Ramos (cell line): ENCODE measurements around the gene MAGEA9.
"Not testable (repeated sequence)": the region's sequence is repeated elsewhere in the genome, so short reads cannot be mapped to it uniquely, and the experiment has no call there.

Experiments
- in situ Hi-C: fragments of 300-500 bp; cut with MboI; formaldehyde crosslinking; loops from one replicate; pipeline ENCODE4 v1.14.3; 2022; ENCODE audit warnings: low sequenced_read_pairs; ENCODE audit not compliant: unreplicated experiment

MAGEA9 gene

GRCh38 chrX:149804102-149804501 is 22.4 kb downstream of the MAGEA9 start:
- in situ Hi-C loops = no loop called here

- in situ Hi-C loops = no loop called here
These were observed 26.2 kb downstream of the MAGEA9 start for GRCh38 chrX:149807747-149808458.

GRCh38 chrX:149818652-149819051 is 36.9 kb downstream of the MAGEA9 start:
- in situ Hi-C loops = no loop called here

- in situ Hi-C loops = no loop called here
These were observed 37.6 kb downstream of the MAGEA9 start for GRCh38 chrX:149819371-149819770.

- in situ Hi-C loops = no loop called here
These were observed 43.7 kb downstream of the MAGEA9 start for GRCh38 chrX:149825424-149825823.

- in situ Hi-C loops = no loop called here
These were observed 45.5 kb downstream of the MAGEA9 start for GRCh38 chrX:149827254-149827653.

- in situ Hi-C loops = no loop called here
These were observed 48.0 kb downstream of the MAGEA9 start for GRCh38 chrX:149829751-149830191.

- in situ Hi-C loops = no loop called here
These were observed 48.6 kb downstream of the MAGEA9 start for GRCh38 chrX:149830192-149830873.

GRCh38 chrX:149831473-149831872 is 49.7 kb downstream of the MAGEA9 start:
- in situ Hi-C loops = no loop called here

- in situ Hi-C loops = not testable (repeated sequence)
These were observed 55.0 kb downstream of the MAGEA9 start for GRCh38 chrX:149836728-149837127.

GRCh38 chrX:149837167-149837566 is 55.4 kb downstream of the MAGEA9 start:
- in situ Hi-C loops = no loop called here
